HEK293 (cell line): ENCODE results near the gene MFSD2B.
"Not testable (repeated sequence)": the region's sequence is repeated elsewhere in the genome, so short reads cannot be mapped to it uniquely, and the experiment has no call there.

Source experiments
- CTCF ChIA-PET: fragments of 350-600 bp; formaldehyde crosslinking; extraction: SDS; loops from one replicate; lab custom pipeline; 2021; ENCODE audit warnings: antibody characterized with exemption; lab: Yijun Ruan, JAX
- POLR2A ChIA-PET: fragments of 300-600 bp; formaldehyde crosslinking; extraction: SDS; loops from one replicate; lab custom pipeline; 2020; ENCODE audit warnings: antibody characterized with exemption, inconsistent platforms; lab: Yijun Ruan, JAX
- H3K27ac ChIP-seq: fragments of 200-500 bp; sonication (Bioruptor generic); 2 replicates; pipeline ENCODE4 v1.5.1; 2014; ENCODE audit warnings: low read depth, low read length, control low read depth, inconsistent platforms; ENCODE audit errors: extremely low read depth
- H3K36me3 ChIP-seq, 2 experiments: fragments of 200-500 bp in 1 of 2; sonication (Bioruptor generic) in 1 of 2; 1 replicate in 1 of 2; 2 replicates in 1 of 2; pipeline ENCODE4 v1.5.1; 2014 to 2017; ENCODE audit warnings: inconsistent platforms in 2 of 2, low read length in 2 of 2; ENCODE audit not compliant: control insufficient read depth in 2 of 2, insufficient read depth in 1 of 2
- H3K4me1 ChIP-seq: fragments of 200-500 bp; sonication (Bioruptor generic); 2 replicates; pipeline ENCODE4 v1.5.1; 2014; ENCODE audit warnings: mild to moderate bottlenecking, low read length, inconsistent platforms; ENCODE audit not compliant: control insufficient read depth, insufficient read depth
- H3K4me3 ChIP-seq: 2 replicates; pipeline ENCODE4 v1.5.1; 2011; ENCODE audit warnings: low read depth, mild to moderate bottlenecking, control low read depth, low read length, moderate library complexity
- H3K9me3 ChIP-seq: fragments of 200-500 bp; sonication (Bioruptor generic); 2 replicates; pipeline ENCODE4 v1.5.1; 2014; ENCODE audit warnings: low read depth, low read length, inconsistent platforms; ENCODE audit not compliant: control insufficient read depth, insufficient read depth
- HOXA7 ChIP-seq: sonication (generic); formaldehyde crosslinking; IDR thresholded peaks from 2 replicates; pipeline ENCODE4 v1.8.1; 2022; ENCODE audit warnings: missing genetic modification reagents, borderline replicate concordance
- HOXD13 ChIP-seq: sonication (generic); formaldehyde crosslinking; IDR thresholded peaks from 2 replicates; pipeline ENCODE4 v1.8.0; 2022; ENCODE audit warnings: missing genetic modification reagents, borderline replicate concordance
- SALL2 ChIP-seq: fragments of 450-650 bp; formaldehyde crosslinking; IDR thresholded peaks from 2 replicates; pipeline ENCODE4 v1.5.0; 2017; ENCODE audit warnings: missing biosample characterization, mild to moderate bottlenecking, missing genetic modification characterization, borderline replicate concordance
- ZBTB20 ChIP-seq: fragments of 450-650 bp; formaldehyde crosslinking; IDR thresholded peaks from 2 replicates; pipeline ENCODE4 v1.5.1; 2016; ENCODE audit warnings: missing biosample characterization, missing genetic modification characterization
- ZIC2 ChIP-seq: fragments of 450-650 bp; formaldehyde crosslinking; IDR thresholded peaks from 2 replicates; pipeline ENCODE4 v1.5.1; 2016; ENCODE audit warnings: missing biosample characterization, missing genetic modification characterization
- ZNF138 ChIP-seq: fragments of 450-650 bp; formaldehyde crosslinking; IDR thresholded peaks from 2 replicates; pipeline ENCODE4 v1.5.1; 2016; ENCODE audit warnings: missing biosample characterization, missing genetic modification characterization, borderline replicate concordance
- ZNF239 ChIP-seq: fragments of 450-650 bp; formaldehyde crosslinking; IDR thresholded peaks from 2 replicates; pipeline ENCODE4 v1.5.1; 2016; ENCODE audit warnings: missing biosample characterization, missing genetic modification characterization
- ZNF341 ChIP-seq: fragments of 450-650 bp; formaldehyde crosslinking; IDR thresholded peaks from 2 replicates; pipeline ENCODE4; 2016; ENCODE audit warnings: low read depth, missing biosample characterization, missing genetic modification characterization
- ZNF416 ChIP-seq: fragments of 450-650 bp; formaldehyde crosslinking; IDR thresholded peaks from 2 replicates; pipeline ENCODE4 v1.5.1; 2016; ENCODE audit warnings: missing biosample characterization, missing genetic modification characterization
- ZNF426 ChIP-seq: fragments of 450-650 bp; formaldehyde crosslinking; IDR thresholded peaks from 2 replicates; pipeline ENCODE4 v1.5.1; 2017; ENCODE audit warnings: missing biosample characterization, missing genetic modification characterization, mild to moderate bottlenecking, inconsistent platforms, moderate library complexity
- ZNF558 ChIP-seq: fragments of 450-650 bp; formaldehyde crosslinking; IDR thresholded peaks from 2 replicates; pipeline ENCODE4 v1.5.1; 2016; ENCODE audit warnings: missing biosample characterization, missing genetic modification characterization
- ZNF596 ChIP-seq: fragments of 450-650 bp; IDR thresholded peaks from 2 replicates; pipeline ENCODE4 v1.5.0; 2018; ENCODE audit warnings: missing biosample characterization, mild to moderate bottlenecking, missing genetic modification characterization, moderate library complexity
- ZNF600 ChIP-seq: fragments of 450-650 bp; formaldehyde crosslinking; IDR thresholded peaks from 2 replicates; pipeline ENCODE4 v1.5.1; 2016; ENCODE audit warnings: missing biosample characterization, missing genetic modification characterization
- ZNF623 ChIP-seq: fragments of 450-650 bp; formaldehyde crosslinking; IDR thresholded peaks from 2 replicates; pipeline ENCODE4 v1.5.1; 2016; ENCODE audit warnings: missing biosample characterization, missing genetic modification characterization
- ZNF843 ChIP-seq: fragments of 450-650 bp; formaldehyde crosslinking; IDR thresholded peaks from 2 replicates; pipeline ENCODE4 v1.5.1; 2016; ENCODE audit warnings: missing biosample characterization, missing genetic modification characterization
- ZSCAN16 ChIP-seq: fragments of 450-650 bp; formaldehyde crosslinking; IDR thresholded peaks from 2 replicates; pipeline ENCODE4 v1.5.1; 2016; ENCODE audit warnings: missing biosample characterization, missing genetic modification characterization
- TF ChIP-seq, protein P1 (sequence below): fragments of 450-650 bp; formaldehyde crosslinking; IDR thresholded peaks from 2 replicates; pipeline ENCODE4 v1.5.1; 2016; ENCODE audit warnings: missing biosample characterization, missing genetic modification characterization
- TF ChIP-seq, protein P2 (sequence below): fragments of 450-650 bp; formaldehyde crosslinking; IDR thresholded peaks from 2 replicates; pipeline ENCODE4 v1.5.1; 2016; ENCODE audit warnings: missing biosample characterization, missing genetic modification characterization
- TF ChIP-seq, protein P3 (sequence below): fragments of 450-650 bp; formaldehyde crosslinking; IDR thresholded peaks from 2 replicates; pipeline ENCODE4 v1.5.1; 2016; ENCODE audit warnings: missing biosample characterization, missing genetic modification characterization

The MFSD2B gene

DNA sequence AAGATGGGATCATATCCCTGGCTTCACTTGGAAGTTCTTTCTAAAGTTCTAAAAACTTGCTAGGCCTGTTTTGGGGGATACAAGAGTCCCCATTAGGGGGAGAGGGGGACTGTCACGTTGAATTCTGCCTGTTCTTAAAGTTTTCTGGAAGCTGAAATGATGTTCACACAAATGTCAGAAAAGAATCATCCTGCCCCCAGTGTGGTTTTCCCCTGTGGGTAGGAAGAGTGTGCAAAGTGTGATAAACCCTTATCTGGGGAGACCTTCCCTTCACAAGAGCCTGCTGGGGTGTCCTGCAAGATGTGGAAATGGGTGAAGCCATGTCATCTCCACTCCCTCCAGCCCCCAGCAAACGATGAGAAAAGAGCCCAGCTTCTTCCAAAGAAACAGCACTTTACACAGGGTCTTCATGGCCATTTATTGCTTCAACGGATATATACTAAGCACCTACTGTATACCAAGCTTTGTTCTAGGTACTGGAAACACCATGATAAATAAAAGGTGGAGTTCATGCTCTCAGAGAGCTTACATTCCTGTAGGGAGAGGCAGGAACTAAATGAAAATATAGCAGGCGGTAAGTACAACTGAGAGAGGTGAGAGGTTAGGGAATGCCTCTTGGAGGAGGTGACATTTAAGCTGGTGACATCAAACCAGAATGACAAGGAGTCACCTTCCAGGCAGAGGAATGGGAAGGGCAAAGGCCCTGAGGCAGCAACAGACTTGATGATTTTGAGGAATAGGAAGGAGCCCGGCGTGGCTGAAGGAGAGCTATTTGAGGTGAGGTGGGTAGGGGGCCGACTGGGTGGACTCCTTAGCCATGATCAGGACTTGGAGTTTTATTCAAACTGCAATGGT, 1.6 kb downstream of the MFSD2B start:
- TF ChIP-seq ZNF623 = peak; percentile 73
- TF ChIP-seq ZNF596 (tag by site-specific recombination) = no peak
- Histone ChIP-seq H3K4me1 (no peaks in the 10 kb centered on the region), H3K36me3 (no peaks in the 10 kb centered on the region), H3K4me3 (no peak overlapping the region), H3K9me3 (no peaks in the 10 kb centered on the region), H3K27ac (no peak overlapping the region)
- ChIA-PET POLR2A (no interaction called here), CTCF (no interaction called here)

DNA sequence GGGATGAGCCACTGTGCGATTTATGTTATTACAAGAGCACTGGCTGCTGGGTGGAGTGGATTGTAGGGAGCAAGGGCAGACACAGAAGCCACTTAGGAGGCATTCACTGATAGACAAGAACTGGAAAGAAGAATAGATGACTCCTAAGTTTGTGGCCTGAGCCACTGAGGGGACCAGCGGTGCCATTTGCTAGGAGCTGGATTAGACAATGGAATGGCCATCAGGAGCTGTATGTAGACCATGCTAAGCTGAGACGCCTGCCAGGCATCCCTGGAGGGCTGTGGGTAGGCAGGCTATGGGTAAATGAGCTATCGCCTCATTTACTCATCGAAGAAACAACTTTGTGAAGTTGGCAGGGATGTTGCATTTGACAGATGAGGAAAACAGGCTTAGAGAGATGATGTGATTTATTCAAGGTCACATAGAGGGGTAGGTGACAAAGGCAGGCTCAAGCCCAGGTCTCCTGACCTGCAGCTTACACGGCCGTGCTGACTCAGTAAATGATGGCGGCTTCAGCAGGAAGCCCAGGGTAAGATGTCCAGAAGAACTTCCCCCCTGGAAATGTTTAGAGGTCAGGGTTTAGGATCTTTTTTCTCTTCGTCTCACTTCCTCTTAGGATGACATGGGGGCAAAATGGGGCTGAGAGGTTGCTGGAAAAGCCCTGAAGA, 2.8 kb downstream of the MFSD2B start:
- H3K27ac ChIP-seq = no peak overlapping the region
- H3K9me3 ChIP-seq = no peaks in the 10 kb centered on the region
- POLR2A ChIA-PET = interaction anchor here (0.9 kb wide), 1 partner anchor 63 kb away, joined by 3 read pairs; the partner anchor contains the start of gene SF3B6
- no peaks in the 10 kb centered on the region for H3K36me3 ChIP-seq
- H3K4me1 ChIP-seq = no peaks in the 10 kb centered on the region
- CTCF ChIA-PET = interaction anchor here (0.6 to 0.9 kb wide), 4 partner anchors 34 to 552 kb away, joined by 3 to 4 read pairs (median 3); partner anchors contain the start of gene ATAD2B
- TF ChIP-seq ZNF239 (tag by site-specific recombination) = no peak
- no peak for TF ChIP-seq ZNF138
- no peak for TF ChIP-seq ZIC2 (tag by site-specific recombination)
- no peak for TF ChIP-seq SALL2 (tag by site-specific recombination)
- TF ChIP-seq, protein P1, sequence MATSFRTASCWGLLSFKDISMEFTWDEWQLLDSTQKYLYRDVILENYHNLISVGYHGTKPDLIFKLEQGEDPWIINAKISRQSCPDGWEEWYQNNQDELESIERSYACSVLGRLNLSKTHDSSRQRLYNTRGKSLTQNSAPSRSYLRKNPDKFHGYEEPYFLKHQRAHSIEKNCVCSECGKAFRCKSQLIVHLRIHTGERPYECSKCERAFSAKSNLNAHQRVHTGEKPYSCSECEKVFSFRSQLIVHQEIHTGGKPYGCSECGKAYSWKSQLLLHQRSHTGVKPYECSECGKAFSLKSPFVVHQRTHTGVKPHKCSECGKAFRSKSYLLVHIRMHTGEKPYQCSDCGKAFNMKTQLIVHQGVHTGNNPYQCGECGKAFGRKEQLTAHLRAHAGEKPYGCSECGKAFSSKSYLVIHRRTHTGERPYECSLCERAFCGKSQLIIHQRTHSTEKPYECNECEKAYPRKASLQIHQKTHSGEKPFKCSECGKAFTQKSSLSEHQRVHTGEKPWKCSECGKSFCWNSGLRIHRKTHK = no peak
- no peak for TF ChIP-seq ZNF426
- TF ChIP-seq ZNF843 (tag by site-specific recombination) = no peak
- TF ChIP-seq ZSCAN16 (tag by site-specific recombination) = no peak
- no peak for TF ChIP-seq ZNF341 (tag by site-specific recombination)
- no peak for TF ChIP-seq ZNF416 (tag by site-specific recombination)
- no peak for TF ChIP-seq ZNF596 (tag by site-specific recombination)
- no peak for TF ChIP-seq HOXD13 (CRISPR knock-in tag)
- TF ChIP-seq, protein P2, sequence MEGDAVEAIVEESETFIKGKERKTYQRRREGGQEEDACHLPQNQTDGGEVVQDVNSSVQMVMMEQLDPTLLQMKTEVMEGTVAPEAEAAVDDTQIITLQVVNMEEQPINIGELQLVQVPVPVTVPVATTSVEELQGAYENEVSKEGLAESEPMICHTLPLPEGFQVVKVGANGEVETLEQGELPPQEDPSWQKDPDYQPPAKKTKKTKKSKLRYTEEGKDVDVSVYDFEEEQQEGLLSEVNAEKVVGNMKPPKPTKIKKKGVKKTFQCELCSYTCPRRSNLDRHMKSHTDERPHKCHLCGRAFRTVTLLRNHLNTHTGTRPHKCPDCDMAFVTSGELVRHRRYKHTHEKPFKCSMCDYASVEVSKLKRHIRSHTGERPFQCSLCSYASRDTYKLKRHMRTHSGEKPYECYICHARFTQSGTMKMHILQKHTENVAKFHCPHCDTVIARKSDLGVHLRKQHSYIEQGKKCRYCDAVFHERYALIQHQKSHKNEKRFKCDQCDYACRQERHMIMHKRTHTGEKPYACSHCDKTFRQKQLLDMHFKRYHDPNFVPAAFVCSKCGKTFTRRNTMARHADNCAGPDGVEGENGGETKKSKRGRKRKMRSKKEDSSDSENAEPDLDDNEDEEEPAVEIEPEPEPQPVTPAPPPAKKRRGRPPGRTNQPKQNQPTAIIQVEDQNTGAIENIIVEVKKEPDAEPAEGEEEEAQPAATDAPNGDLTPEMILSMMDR = no peak
- TF ChIP-seq, protein P3, sequence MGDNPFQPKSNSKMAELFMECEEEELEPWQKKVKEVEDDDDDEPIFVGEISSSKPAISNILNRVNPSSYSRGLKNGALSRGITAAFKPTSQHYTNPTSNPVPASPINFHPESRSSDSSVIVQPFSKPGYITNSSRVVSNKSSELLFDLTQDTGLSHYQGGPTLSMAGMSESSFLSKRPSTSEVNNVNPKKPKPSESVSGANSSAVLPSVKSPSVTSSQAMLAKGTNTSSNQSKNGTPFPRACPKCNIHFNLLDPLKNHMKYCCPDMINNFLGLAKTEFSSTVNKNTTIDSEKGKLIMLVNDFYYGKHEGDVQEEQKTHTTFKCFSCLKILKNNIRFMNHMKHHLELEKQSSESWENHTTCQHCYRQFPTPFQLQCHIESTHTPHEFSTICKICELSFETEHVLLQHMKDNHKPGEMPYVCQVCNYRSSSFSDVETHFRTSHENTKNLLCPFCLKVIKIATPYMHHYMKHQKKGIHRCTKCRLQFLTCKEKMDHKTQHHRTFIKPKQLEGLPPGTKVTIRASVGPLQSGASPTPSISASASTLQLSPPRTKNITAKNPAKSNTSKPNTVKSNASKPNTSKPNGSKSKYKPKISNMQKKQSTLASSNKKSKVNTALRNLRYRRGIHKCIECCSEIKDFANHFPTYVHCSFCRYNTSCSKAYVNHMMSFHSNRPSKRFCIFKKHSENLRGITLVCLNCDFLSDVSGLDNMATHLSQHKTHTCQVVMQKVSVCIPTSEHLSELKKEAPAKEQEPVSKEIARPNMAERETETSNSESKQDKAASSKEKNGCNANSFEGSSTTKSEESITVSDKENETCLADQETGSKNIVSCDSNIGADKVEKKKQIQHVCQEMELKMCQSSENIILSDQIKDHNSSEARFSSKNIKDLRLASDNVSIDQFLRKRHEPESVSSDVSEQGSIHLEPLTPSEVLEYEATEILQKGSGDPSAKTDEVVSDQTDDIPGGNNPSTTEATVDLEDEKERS (tag by site-specific recombination) = no peak
- TF ChIP-seq ZNF558 (tag by site-specific recombination) = no peak
- no peak for TF ChIP-seq ZNF600
- no peak for TF ChIP-seq HOXA7
- TF ChIP-seq ZBTB20 (tag by site-specific recombination) = no peak
- H3K4me3 ChIP-seq = no peak overlapping the region

DNA sequence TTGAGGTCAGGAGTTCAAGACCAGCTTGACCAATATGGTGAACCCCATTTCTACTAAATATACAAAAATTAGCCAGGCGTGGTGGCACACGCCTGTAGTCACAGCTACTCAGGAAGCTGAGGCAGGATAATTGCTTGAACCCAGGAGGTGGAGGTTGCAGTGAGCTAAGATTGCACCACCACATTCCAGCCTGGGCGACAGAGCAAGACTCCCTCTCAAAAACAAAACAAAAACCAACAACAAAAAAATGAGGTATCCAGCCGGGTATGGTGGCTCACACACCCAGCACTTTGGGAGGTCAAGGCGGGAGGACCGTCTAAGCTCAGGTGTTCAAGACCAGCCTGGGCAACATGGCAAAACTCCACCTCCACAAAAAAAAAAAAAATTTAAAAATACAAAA, 5.0 kb downstream of the MFSD2B start:
- ChIA-PET CTCF (interaction anchor here (0.7 kb wide), 1 partner anchor 813 kb away, joined by 3 read pairs; no protein-coding TSS in a partner anchor), POLR2A (interaction anchor here (1.4 kb wide), 1 partner anchor 32 kb away, joined by 6 read pairs; the partner anchor contains the start of gene WDCP)
- H3K27ac ChIP-seq, H3K36me3 ChIP-seq, H3K4me3 ChIP-seq, H3K9me3 ChIP-seq, H3K4me1 ChIP-seq: not testable (repeated sequence)
